Stimulated activated CD4-positive, alpha-beta T cell treated with anti-CD3 and anti-CD28 coated beads, Interleukin-15, amount 100 ng/mL, for 24 hours (primary cell): ENCODE measurements around the gene ICE1.
"Not testable (repeated sequence)": the region's sequence is repeated elsewhere in the genome, so short reads cannot be mapped to it uniquely, and the experiment has no call there.

Experiments
- DNase-seq: peaks from one replicate; pipeline ENCODE4 v3.0.0-alpha.2; 2020

ICE1 gene

GRCh38 chr5:5401095-5401494 is 21.4 kb upstream of the ICE1 start:
- no peak for DNase-seq

DNA sequence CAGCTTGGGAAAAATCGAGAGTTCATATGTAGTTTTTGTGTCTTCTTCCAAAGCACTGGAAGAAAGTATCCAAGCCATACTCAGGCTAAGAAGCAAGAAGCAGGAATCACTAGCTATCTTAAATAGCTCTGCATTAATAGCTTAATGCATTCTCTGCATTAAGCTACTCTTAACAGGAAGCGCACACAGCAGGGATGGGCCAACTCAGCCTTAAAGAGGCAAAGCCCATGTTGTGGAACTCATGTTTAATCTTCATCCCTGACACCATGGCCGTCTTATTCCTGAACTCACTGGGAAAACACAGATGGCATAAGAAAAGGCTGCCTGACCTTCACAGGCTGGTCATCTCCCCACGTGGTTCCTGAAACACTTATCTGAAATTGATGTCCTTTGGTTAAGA is 18.7 kb upstream of the ICE1 start:
- no peak for DNase-seq

GRCh38 chr5:5404381-5404780 is 18.1 kb upstream of the ICE1 start:
- DNase-seq = no peak

- no peak for DNase-seq
Observed at GRCh38 chr5:5405441-5405840, 17.0 kb upstream of the ICE1 start.

- no peak for DNase-seq
Observed at GRCh38 chr5:5407924-5408323, 14.6 kb upstream of the ICE1 start.

DNA sequence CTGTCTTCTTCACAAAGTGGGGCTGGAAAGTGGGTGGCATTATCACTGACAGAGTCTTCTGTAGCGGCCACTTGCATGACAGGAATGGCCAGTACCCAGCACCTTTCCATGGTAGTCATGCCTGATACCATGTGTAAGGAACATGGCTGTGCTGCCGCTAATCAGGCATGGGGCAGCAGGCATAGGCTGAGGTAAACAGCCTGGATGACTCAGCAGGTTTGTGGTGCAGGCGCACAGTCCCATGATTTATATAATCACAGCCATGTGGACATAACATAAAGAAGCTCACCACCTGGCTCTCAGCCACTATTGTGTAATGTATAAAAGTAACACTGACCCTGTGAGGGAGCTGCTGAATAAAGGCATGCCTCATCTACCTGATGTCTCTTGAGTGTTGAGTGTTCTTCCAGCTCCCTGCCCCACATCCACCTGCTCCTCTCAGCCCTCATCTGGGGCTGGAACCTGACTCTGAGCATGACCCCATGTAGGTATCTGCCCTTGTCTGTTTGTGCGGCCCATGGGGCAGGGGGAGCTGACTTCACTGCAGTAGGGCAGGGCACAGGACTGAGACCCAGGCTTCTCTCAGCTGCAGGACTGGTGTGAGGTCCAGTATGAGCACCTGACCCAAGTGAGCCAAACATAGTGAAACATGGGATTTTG is 13.2 kb upstream of the ICE1 start:
- peak; percentile 9 for DNase-seq

DNA sequence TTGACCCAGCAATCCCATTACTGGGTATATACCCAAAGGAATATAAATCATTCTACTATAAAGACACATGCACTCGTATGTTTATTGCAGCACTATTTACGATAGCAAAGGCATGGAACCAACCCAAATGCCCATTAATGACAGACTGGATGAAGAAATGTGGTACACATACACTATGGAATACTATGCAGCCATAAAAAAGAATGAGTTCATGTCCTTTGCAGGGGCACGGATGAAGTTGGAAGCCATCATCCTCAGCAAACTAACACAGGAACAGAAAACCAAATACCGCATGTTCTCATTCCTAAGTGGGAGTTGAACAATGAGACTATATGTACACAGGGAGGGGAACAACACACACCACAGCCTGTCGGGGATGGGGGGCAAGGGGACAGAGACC is 8.6 kb upstream of the ICE1 start:
- DNase-seq = not testable (repeated sequence)

DNA sequence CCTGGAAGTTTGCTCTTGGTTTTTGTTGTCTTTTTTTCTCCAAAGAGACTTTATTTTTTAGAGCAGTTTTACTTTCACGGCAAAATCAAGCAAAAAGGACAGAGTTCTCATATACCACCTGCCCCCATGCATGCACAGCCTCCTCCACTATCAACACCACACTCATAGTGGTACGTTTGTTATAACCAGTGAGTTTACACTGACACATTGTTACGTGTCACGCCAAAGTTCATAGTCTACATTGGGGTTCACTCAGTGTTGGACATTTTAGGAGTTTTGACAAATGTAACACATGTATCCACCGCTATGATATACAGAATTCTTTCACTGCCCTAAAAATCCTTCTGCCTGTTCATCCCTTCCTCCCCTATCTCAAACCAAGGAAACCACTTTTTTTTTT is 7.5 kb upstream of the ICE1 start:
- no peak for DNase-seq

DNA sequence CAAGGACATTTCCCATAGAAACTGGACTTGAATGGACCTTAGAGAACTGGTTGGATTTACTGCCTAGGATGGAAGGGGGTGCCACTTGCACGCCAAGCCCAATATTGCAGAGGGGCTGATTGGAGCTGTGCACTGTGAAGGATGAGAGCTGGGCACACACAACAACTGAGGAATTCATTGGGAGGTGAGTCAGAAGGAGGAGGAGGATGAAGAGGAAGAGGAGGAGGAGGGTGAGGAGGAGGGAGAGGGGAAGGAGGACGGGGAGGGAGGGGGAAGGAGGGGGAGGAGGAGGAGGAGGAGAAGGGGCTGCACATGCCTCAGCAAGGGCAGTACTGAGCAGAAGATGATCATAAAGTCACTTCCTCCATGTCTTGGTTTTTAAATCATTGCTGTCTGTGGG is 5.7 kb upstream of the ICE1 start:
- DNase-seq = no peak

DNA sequence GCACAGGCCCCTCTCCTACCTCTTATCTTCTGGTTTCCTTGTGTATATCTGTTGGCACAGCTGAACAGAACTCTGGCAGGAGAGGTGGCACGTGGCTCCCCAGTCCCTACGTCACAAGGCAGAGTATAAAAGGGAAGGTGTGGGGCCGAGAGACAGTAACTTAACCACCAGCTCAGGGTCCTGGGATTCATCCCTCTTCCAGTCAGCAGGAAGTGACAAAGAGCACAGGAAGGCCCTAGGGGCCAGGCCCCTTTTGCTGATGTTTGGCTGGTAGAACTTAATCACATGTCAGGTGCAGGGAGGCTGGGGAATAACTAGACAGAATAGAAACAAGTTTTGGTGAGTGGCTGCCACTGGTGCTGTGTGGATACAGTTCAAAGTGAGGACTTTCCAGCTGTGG is 4.5 kb upstream of the ICE1 start:
- no peak for DNase-seq

GRCh38 chr5:5418764-5419163 is 3.7 kb upstream of the ICE1 start:
- DNase-seq = no peak

- DNase-seq = no peak
Observed at GRCh38 chr5:5419291-5420210, 2.9 kb upstream of the ICE1 start.

DNA sequence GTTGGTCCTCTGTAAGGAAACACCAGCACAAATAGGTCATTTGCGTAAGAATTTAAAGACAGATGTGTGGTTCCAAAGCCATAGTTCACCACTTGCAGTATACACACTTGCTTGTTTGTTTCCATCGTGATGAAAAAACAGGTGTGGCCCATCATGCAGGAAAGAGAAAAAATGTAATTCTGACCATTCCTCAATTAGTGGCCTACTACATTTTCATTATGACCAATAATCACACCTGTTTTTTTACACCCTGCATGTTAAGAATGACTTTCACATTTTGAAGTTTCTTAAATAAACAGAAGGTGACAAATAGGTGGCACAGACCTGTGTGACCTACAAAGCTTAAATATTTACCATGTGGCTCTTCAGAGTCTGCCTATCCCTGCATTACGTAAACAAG is 2.2 kb upstream of the ICE1 start:
- DNase-seq = no peak

DNA sequence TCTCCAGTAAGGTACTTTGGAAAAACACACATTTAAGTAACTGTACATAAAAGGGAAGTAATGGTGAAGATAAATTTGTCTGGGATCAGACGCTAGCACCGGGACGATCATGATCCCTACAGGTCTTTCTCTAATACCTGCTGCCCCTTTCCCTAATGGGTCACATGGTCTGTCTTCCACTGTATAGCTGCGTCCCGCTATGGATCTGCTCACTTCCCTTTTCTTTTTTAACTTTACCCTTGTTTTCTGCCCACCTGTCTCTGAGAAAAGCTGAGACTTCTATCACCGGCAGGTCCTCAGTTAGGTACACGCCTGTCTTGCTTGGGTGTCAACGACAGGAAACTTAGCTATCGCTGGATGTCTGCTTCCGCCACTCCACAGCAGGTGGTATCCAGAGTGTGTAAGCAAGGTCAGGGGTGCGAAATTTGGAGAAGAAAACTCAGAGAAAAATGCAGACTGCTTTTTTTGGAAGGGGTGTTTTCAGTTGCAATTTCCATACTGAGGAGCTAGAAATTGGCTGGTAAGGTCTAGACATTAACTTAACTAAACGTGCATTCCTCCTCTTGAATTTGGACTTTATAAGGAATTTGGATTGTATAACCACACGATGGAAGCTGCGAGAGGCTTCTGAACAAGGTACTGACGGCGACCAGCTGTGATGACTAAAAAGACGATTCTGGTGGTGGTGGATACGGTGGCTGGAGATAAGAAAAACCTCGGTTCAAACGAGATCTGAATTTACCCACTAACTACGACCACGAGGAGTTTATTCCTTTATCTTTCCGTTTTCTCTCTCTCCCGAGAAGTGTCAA is 1.1 kb upstream of the ICE1 start:
- peak; percentile 31 for DNase-seq

- DNase-seq = peak; percentile 7
Observed at GRCh38 chr5:5422819-5423515, 490 bp downstream of the ICE1 start.

DNA sequence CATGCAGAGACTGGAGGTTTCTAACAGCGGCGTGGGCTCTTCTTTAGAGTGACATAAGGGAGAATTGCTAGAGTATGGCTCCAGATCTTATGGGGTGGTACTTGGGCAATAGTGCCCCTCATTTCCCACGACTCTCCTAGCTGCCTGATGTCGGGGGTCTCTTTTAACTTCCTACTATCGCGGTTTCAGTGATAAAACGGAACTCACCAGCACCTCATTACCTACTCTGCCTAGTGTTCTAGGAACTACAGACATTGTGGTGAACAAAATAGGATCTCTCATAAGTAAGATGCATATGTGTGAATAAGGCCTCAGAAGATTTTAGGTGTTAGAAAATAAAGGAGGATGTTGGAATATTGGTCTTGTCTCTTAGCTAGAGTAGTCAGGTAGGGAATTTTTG is 1.1 kb downstream of the ICE1 start:
- no peak for DNase-seq

- peak; percentile 63 for DNase-seq
Observed at GRCh38 chr5:5424736-5425135, 2.3 kb downstream of the ICE1 start.

GRCh38 chr5:5430136-5430535 is 7.7 kb downstream of the ICE1 start:
- no peak for DNase-seq

GRCh38 chr5:5432020-5432707 is 9.7 kb downstream of the ICE1 start:
- no peak for DNase-seq

GRCh38 chr5:5436203-5436760 is 13.8 kb downstream of the ICE1 start:
- no peak for DNase-seq

DNA sequence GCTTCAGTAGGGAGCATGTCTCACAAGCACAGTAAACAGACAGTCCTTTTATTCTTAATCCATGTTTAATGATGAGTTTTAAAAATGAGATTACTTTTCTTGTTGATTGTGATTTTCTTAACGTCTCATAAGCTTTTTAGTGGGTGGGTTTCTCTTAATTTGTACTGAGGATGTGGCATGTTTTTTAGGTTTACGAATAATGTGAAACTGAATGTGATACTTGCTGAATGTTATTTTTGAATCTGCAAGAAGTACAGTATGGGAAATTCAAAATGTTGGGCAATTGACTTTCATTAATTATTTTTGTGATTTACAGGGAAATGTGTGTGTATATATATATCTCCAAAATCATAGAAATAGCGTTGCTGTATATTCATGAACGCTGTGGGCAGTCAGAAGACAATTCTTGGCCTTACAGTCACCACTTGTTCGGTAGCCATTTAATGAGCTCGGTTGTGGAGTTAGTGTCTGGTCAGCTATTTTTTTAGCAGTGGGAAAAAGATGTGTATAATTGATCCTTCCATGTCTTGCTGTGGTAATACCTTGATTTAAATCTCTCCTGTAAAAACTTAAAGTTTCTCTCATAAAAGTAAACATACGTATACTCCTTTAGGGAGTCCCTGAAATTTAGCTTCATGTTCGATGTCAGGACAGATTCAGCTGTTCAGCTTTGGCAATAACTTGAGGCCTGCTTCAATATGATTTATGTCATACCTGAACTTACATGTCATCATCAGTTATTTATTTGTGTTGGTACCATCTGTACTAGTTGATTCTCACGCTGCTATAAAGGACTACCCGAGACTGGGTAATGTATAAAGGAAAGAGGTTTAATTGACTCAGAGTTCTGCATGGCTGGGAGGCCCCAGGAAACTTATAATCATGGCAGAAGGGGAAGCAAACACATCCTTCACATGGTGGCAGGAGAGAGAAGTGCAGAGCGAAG is 15.0 kb downstream of the ICE1 start:
- DNase-seq = no peak
